ENCODE data around the gene TNFRSF21.

The TNFRSF21 gene

DNA sequence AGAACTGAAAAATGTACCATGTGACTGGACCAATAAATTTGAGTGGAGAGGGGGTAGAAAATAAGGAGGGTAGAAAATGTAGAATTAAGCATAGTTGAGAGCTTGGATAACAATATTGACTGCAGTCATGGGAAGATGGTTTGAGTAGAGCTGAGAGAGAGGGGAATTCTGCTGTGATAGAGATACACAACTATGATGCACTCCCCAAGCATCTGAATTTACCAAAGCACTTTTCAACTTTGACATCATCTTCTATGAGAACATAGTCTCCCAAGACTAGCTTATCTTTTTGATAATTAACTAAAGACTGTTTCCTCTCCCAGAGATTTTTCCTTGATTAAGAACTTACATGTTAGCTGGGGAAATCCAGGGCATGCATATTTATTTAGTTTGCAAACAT lies 103.1 kb downstream of the TNFRSF21 start:
- DNase-seq = no peak

DNA sequence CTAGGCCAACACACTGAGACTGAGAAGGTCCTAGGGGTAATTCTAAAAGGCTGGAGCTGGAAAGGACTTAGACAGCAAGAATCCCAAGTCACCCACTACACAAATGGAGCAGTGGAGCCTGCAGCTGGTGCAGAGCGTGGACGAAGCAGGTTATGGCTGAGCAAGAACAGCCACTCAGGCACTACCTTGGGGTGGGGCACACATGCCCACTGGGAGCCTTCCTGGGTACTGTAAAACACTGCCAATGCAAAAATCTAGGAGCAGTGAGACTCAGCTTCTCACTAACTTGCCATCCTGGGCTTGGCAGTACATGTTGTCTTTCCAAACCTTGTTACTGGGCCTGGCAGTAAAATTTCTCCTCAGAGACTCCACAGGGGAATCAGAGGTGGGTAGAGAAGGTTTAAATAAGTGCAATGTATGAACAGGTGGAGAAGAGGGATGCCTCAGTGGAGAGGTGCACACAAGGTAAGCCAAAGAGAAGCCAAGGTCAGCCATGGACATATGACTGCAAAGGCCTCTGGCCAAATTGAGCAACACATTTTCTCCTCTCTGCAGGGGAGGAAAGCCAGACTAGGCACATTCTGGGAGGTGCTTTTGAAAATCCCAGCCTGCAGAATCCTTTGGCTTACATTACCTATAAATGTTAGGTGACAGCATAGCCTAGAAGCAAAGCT lies 105.6 kb downstream of the TNFRSF21 start:
- DNase-seq = no peak

DNA sequence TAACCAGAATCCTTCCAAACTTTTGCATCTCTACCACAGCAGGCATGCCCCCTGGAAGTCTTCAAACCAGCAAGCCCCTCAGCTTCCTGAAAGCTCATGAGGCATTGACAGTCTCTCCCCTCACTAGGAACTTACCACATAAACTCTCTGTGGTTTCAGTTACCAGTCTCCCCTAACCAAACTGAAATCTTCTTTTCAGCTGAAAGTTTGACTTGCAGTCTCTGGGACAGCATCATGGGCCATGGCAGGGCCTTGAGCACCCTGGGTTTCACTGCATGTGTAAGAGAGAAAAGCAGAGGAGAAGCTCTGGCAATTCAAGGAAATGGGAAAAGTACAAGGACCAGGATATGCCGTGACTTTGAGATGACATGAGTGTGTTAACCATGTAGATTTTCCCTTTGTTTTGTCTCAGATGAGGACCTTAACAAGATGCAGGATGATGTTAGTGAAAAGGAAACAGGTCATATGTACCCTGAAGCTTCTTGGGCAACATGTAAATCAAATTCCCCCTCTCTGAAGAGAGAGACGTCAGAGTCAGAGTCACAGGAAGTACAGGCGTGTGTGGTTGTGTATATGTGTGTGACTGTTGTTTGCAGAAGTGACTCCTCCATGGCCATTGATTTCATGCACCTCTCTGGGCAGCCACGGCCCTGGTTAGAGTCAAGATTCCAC lies 106.3 kb downstream of the TNFRSF21 start:
- peak; percentile 73 to 87 (median 80) for DNase-seq

DNA sequence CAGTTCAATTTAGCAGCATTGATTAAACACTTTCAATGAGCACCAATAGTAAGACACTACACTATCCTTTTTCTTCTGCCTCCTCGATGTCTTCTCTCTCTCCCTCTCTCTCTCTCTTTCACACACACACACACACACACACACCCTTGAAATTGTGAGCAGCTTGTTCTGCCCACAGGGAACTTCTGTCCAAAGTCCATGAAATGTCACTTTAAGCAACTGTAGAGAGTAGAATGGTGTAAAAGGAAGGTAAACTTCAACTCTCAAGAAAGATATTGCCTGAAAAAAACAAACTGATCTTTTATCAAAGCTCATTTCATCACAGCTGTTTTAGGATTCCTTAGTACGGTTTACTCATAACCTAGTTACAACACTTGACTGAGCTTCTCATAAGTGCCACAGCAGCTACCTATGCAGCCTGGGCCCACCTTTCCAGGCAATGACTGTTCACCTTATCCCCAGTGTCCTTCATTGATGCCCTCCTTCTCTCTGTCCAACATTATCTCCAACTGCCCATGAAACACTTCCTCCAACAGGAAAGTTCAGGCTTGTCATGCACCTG lies 107.0 kb downstream of the TNFRSF21 start:
- DNase-seq = no peak

DNA sequence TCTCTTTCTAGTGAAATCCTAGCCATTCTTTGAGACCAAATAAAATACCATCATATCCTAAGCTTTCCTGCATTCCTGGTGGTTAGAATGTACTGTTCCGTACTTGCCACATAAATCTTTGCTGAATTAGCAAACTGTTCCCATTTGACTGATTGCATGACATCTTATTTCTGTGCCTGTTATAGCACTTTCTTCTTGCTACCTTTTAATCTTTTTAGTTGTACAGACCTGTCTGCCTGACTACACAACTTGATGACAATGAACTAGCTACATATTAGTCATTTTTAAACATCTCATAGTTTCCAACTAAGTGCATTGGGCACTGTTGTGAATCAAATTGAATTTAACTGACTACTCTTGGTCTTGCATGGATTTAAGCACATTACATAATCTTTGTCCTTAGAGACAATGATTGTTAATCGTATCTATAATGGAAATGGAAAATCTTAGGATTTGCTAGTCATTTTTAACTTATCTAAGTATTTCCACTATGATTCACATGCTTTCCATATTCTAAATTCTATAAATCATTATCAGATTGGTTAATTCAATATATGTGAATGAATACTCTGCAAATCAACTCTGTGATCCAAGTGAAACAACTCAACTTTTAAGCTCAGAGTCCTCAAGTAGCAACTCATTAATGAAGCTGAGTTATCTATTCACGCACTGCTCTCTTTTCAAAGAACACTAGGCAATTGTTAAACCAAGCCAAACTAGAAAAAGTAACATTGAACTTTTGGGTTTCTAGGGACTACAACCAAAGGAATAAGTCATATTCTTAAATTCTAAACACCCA lies 109.0 kb downstream of the TNFRSF21 start:
- no peak for DNase-seq

DNA sequence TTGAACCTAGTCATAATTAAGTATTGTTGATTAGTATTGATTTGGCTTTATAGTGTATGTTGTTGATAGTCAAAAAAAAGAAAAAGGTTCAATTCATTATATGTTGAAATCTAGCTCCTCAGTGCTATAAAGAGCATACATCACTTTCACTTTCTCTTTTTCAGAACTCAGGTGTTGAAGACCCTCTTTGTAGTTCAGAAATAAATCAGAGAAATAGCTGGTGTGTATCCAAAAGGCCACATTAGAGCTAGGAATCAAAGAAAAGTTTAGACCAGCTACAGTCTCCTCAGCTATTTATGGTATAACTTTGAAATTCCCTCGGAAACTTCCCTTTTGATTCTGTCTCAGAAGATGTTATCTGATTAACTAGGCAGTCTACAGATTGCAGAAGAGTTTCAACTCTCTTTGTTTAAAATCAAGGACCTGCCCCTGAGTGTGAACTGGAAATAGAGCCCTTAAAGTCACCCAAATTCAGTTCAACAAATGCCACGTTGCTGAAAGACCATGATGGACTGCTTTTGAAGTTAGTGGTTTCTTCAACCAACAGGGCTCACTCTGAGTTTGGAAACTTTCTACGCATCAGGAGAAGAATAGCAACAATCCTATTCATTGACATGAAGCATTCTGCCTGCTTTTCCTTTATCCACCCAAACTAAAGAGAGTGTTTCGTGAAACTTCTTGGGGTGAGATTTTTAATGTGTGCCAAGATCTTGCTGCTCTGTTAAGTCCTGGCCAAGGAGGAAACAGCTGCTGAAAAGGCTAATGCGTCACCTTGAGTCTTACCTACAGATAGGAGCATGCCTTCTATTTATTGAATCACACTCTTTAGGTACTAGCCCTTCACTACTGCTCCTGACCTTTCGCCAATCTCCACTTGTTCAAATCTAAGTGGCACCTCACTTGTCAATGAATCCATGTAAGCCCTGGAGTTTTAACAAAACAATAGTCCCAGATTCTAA lies 111.7 kb downstream of the TNFRSF21 start:
- peak in 2 of 3 donors; percentile 28 to 34 for DNase-seq

DNA sequence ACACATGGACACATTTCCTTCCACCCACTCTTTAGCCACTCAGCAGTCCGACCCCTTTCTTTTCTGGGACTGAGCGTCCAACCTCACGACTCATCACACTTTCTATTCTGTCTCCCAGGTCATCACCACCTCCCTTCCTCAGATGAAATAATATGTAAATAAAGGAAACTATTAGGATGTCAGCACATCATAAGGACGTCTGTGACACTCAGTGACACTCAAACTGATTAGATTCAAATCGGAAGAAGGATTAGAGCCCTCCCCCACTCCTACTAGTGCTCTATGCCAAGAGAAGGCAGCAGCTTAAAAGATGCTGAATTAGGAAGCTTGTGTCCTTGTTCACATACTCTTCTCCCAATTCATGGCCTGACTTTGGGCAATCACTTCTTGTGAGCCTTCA lies 113.6 kb downstream of the TNFRSF21 start:
- DNase-seq = peak; percentile 22 to 36 (median 32)

DNA sequence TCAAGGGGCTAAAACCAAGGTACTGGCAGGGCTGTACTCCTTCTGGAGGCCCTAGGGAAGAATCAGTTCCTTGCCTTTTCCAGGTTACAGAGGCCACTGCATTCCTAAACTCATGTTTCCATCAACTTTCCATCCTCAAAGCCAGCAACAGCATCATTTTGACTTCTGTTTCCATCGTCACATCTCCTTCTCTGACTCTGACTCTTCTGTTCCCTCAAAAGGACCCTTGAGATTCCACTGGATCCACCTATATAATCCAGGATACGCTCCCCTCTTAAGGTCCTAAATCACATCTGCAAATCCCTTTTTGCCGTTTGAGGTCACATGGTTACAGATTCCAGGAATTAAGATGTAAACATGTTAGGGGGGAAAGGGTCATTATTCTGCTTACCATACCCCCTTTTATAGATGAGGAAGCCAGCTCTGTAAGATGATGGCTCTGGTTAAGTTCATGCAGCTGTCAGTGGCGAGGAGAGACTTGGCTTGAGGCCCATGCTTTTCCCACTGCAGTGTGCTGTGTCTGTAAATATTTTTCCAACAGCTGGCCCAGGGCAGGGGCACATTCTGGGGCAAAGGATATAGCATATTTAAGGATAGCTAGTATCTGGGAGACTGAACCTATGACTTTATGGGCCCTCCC lies 114.6 kb downstream of the TNFRSF21 start:
- no peak for DNase-seq

DNA sequence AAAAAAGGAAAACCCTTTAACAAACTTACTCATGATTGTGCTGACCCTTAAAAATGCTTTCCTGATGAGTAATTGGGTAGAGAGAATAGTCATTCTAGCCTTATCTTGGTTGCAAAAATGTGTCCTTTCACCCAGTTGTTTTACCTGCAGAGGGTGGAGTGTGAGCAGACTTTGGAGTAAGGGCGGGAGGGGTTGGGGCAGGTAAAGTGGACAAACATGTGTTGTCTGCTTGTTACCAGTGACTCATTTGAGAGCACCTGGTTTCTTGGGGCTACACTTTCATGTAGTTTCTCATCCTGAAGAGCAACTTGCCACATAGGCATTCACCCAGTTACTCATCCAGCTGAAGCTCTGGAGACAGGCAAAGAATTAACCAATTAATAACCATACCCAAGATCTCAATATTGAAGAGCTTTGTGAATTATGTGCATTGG lies 121.1 kb downstream of the TNFRSF21 start:
- peak in 2 of 3 donors; percentile 33 to 40 for DNase-seq

DNA sequence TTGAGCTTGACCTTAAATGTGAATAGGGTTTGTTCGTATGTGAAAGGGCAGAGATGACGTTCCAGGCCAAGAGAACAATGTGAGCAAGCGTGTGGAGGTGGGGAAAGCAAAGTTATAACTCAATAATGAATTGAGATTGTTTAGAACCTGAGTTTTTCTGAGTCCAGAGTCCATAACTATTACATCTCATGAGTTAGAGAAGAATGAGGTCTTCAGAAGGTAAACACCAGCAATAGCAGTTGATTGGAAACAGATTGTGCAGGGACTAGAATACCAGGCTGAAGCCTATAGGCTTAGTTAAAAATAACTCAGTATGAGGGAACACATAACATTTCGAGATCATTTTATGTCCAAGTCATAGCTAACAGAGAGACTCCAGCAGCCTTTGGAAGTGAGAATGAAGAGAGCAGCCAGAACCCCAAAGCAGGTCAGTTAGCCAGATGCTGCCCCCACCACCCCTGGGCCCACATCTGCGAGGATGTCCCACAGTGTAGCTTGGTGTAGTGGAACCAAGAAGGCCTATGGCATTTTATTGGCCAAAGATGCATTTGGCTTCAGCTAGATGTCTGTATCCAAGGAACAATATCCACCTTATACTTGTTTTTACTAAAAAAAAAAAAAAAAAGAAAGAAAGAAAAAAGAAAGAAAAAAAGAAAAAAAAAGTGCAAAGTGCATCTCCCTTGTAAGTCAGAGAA lies 121.7 kb downstream of the TNFRSF21 start:
- no peak for DNase-seq

DNA sequence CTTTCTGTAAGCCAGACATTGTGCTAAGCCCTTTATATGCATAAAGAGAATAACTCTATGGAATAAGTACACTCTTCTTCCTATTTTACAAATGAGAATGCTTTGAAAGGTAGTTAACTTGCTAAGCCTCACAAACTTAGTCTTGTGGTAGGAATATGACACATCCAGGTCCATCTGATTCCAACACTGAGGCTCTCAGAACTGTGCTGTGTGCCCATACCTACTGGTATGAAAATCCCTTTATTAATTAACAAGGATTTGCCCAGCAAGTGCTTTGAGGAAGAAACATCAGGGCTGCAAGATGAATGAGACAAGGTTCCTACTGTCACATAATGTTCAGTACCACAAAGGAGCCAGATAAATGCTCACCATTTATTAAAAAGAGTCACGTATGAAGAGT lies 122.6 kb downstream of the TNFRSF21 start:
- no peak for DNase-seq

DNA sequence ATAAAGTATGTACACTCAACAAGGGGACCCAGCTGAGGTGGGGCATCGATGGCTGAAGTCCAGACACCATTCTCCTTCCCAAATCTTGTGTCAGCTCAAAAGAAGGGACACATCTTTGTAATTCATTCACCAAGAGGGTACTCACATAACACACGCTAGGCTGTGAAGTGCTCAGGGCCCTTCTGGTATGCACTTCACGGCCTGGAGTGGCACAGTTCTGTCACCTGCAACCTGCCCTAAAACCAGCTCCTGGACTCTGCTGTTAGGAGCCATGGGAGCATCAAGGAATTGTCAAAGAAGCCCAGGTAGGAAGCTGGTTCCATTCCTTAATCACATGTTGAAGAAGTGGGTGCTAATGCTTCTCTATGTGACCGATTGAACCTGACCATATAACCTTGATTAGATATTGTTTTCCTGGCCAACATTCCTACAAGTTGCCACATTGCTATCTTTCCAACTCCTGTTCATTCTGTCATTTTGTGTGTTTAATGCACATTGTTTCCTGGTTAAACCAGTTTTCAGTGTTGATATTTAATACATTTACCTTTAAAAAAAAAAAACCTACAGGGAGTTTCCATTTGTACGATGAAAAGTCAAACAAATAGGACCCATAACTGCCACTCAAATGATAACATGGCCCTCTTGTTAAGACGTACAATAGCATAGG lies 127.3 kb downstream of the TNFRSF21 start:
- DNase-seq = no peak

DNA sequence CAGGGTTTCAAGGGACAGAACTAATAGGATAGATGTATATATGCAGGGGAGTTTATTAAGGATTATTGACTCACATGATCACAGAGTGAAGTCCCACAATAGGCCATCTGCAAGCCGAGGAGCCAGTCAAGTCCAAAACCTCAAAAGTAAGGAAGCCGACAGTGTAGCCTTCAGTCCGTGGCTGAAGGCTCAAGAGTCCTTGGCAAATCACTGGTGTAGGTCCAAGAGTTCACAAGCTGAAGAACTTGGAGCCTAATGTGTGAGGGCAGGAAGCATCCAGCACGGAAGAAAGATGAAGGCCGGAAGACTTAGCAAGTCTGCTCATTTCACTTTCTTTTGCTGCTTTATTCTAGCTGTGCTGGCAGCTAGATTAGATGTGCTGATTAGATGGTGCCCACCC lies 128.0 kb downstream of the TNFRSF21 start:
- DNase-seq = no peak

All from suppressor macrophage treated with lipopolysaccharide for 1 hour (primary cell).